Activated naive CD4-positive, alpha-beta T cell treated with anti-CD3 and anti-CD28 coated beads, Interleukin-2, amount 50 U/mL, for 24 hours (primary cell): ENCODE measurements around the gene BOD1L1.

Experiments used
- H3K27ac Mint-ChIP-seq: one replicate; pipeline ENCODE4 v1.8.0; 2021; ENCODE audit warnings: mild to moderate bottlenecking, mixed read lengths
- H3K27me3 Mint-ChIP-seq: one replicate; pipeline ENCODE4 v1.8.0; 2021; ENCODE audit warnings: mixed read lengths
- H3K36me3 Mint-ChIP-seq: one replicate; pipeline ENCODE4 v1.8.0; 2021; ENCODE audit warnings: mixed read lengths
- H3K4me1 Mint-ChIP-seq: one replicate; pipeline ENCODE4 v1.8.0; 2021; ENCODE audit warnings: mixed read lengths
- H3K4me3 Mint-ChIP-seq: one replicate; pipeline ENCODE4 v1.8.0; 2021; ENCODE audit warnings: mild to moderate bottlenecking, mixed read lengths
- H3K9me3 Mint-ChIP-seq: one replicate; pipeline ENCODE4 v1.8.0; 2021; ENCODE audit warnings: mixed read lengths

Gene BOD1L1

GRCh38 chr4:13540446-13541175 is 86.9 kb downstream of the BOD1L1 start:
- no peak overlapping the region for H3K4me3 Mint-ChIP-seq
- H3K36me3 Mint-ChIP-seq = peaks cover 4% of the 10 kb centered on the region
- H3K27me3 Mint-ChIP-seq = peaks cover 62% of the 10 kb centered on the region
- no peak overlapping the region for H3K27ac Mint-ChIP-seq
- H3K9me3 Mint-ChIP-seq = peaks cover 14% of the 10 kb centered on the region
- peaks cover 35% of the 10 kb centered on the region for H3K4me1 Mint-ChIP-seq

GRCh38 chr4:13539619-13540445 is 87.7 kb downstream of the BOD1L1 start:
- H3K27me3 Mint-ChIP-seq = peaks cover 62% of the 10 kb centered on the region
- peaks cover 14% of the 10 kb centered on the region for H3K9me3 Mint-ChIP-seq
- H3K27ac Mint-ChIP-seq = no peak overlapping the region
- peaks cover 4% of the 10 kb centered on the region for H3K36me3 Mint-ChIP-seq
- peaks cover 29% of the 10 kb centered on the region for H3K4me1 Mint-ChIP-seq
- H3K4me3 Mint-ChIP-seq = peak overlapping the region; percentile 59

GRCh38 chr4:13539047-13539618 is 88.4 kb downstream of the BOD1L1 start:
- peaks cover 14% of the 10 kb centered on the region for H3K9me3 Mint-ChIP-seq
- H3K27ac Mint-ChIP-seq = no peak overlapping the region
- peaks cover 4% of the 10 kb centered on the region for H3K36me3 Mint-ChIP-seq
- H3K4me1 Mint-ChIP-seq = peaks cover 29% of the 10 kb centered on the region
- no peak overlapping the region for H3K4me3 Mint-ChIP-seq
- peaks cover 65% of the 10 kb centered on the region for H3K27me3 Mint-ChIP-seq

- Mint-ChIP-seq H3K27me3 (peaks cover 70% of the 10 kb centered on the region), H3K4me3 (peak overlapping the region; percentile 54), H3K36me3 (peaks cover 4% of the 10 kb centered on the region), H3K27ac (peak overlapping the region; percentile 83), H3K9me3 (peaks cover 14% of the 10 kb centered on the region), H3K4me1 (peaks cover 28% of the 10 kb centered on the region)
These were observed 89.0 kb downstream of the BOD1L1 start for GRCh38 chr4:13538427-13538973.

- Mint-ChIP-seq H3K4me1 (peaks cover 24% of the 10 kb centered on the region), H3K36me3 (peaks cover 4% of the 10 kb centered on the region), H3K27me3 (peaks cover 69% of the 10 kb centered on the region), H3K27ac (no peak overlapping the region), H3K4me3 (no peak overlapping the region), H3K9me3 (peaks cover 14% of the 10 kb centered on the region)
These were observed 89.7 kb downstream of the BOD1L1 start for GRCh38 chr4:13537832-13538177.

GRCh38 chr4:13537011-13537831 is 90.3 kb downstream of the BOD1L1 start:
- H3K27ac Mint-ChIP-seq = peak overlapping the region; percentile 59
- H3K4me1 Mint-ChIP-seq = peaks cover 21% of the 10 kb centered on the region
- H3K9me3 Mint-ChIP-seq = peaks cover 14% of the 10 kb centered on the region
- H3K27me3 Mint-ChIP-seq = peaks cover 72% of the 10 kb centered on the region
- no peak overlapping the region for H3K4me3 Mint-ChIP-seq
- peaks cover 4% of the 10 kb centered on the region for H3K36me3 Mint-ChIP-seq

GRCh38 chr4:13536607-13537006 is 90.9 kb downstream of the BOD1L1 start:
- Mint-ChIP-seq H3K27ac (peak overlapping the region; percentile 80), H3K4me3 (no peak overlapping the region), H3K27me3 (peaks cover 75% of the 10 kb centered on the region), H3K4me1 (peaks cover 21% of the 10 kb centered on the region), H3K36me3 (peaks cover 4% of the 10 kb centered on the region), H3K9me3 (peaks cover 14% of the 10 kb centered on the region)

- H3K9me3 Mint-ChIP-seq = peaks cover 14% of the 10 kb centered on the region
- peak overlapping the region; percentile 18 for H3K27ac Mint-ChIP-seq
- H3K27me3 Mint-ChIP-seq = peaks cover 74% of the 10 kb centered on the region
- no peak overlapping the region for H3K4me3 Mint-ChIP-seq
- peaks cover 26% of the 10 kb centered on the region for H3K4me1 Mint-ChIP-seq
- peaks cover 5% of the 10 kb centered on the region for H3K36me3 Mint-ChIP-seq
These were observed 91.7 kb downstream of the BOD1L1 start for GRCh38 chr4:13535708-13536361.

- Mint-ChIP-seq H3K4me1 (peaks cover 23% of the 10 kb centered on the region), H3K9me3 (peaks cover 14% of the 10 kb centered on the region), H3K27ac (no peak overlapping the region), H3K36me3 (peaks cover 6% of the 10 kb centered on the region), H3K27me3 (peaks cover 78% of the 10 kb centered on the region), H3K4me3 (no peak overlapping the region)
These were observed 92.4 kb downstream of the BOD1L1 start for GRCh38 chr4:13535118-13535517.

- H3K4me1 Mint-ChIP-seq = peaks cover 20% of the 10 kb centered on the region
- H3K27ac Mint-ChIP-seq = no peak overlapping the region
- H3K9me3 Mint-ChIP-seq = peaks cover 14% of the 10 kb centered on the region
- peaks cover 79% of the 10 kb centered on the region for H3K27me3 Mint-ChIP-seq
- peaks cover 6% of the 10 kb centered on the region for H3K36me3 Mint-ChIP-seq
- no peak overlapping the region for H3K4me3 Mint-ChIP-seq
These were observed 93.0 kb downstream of the BOD1L1 start for GRCh38 chr4:13534344-13535063.

- H3K9me3 Mint-ChIP-seq = peaks cover 14% of the 10 kb centered on the region
- peaks cover 22% of the 10 kb centered on the region for H3K4me1 Mint-ChIP-seq
- H3K36me3 Mint-ChIP-seq = peaks cover 7% of the 10 kb centered on the region
- peaks cover 78% of the 10 kb centered on the region for H3K27me3 Mint-ChIP-seq
- H3K4me3 Mint-ChIP-seq = no peak overlapping the region
- no peak overlapping the region for H3K27ac Mint-ChIP-seq
These were observed 93.7 kb downstream of the BOD1L1 start for GRCh38 chr4:13533670-13534343.

- H3K9me3 Mint-ChIP-seq = peaks cover 2% of the 10 kb centered on the region
- H3K27ac Mint-ChIP-seq = no peak overlapping the region
- peaks cover 26% of the 10 kb centered on the region for H3K4me1 Mint-ChIP-seq
- peaks cover 4% of the 10 kb centered on the region for H3K36me3 Mint-ChIP-seq
- H3K27me3 Mint-ChIP-seq = peaks cover 74% of the 10 kb centered on the region
- H3K4me3 Mint-ChIP-seq = no peak overlapping the region
These were observed 95.9 kb downstream of the BOD1L1 start for GRCh38 chr4:13531625-13531998.

GRCh38 chr4:13530823-13531624 is 96.5 kb downstream of the BOD1L1 start:
- H3K9me3 Mint-ChIP-seq = no peaks in the 10 kb centered on the region
- peaks cover 26% of the 10 kb centered on the region for H3K4me1 Mint-ChIP-seq
- no peak overlapping the region for H3K27ac Mint-ChIP-seq
- peak overlapping the region; percentile 36 for H3K4me3 Mint-ChIP-seq
- peaks cover 72% of the 10 kb centered on the region for H3K27me3 Mint-ChIP-seq
- H3K36me3 Mint-ChIP-seq = peaks cover 4% of the 10 kb centered on the region
